ENCODE measurements around the gene NKTR.

- no peak for TF ChIP-seq CTCF (IDR thresholded peaks at IDR 0.05; ENCODE audit: insufficient read depth, low read length)
- TF ChIP-seq POLR2AphosphoS5 (IDR thresholded peaks at IDR 0.05; ENCODE audit: low read depth) = no peak
Measured at GRCh38 chr3:42658091-42658770, 57.7 kb downstream of the NKTR start.
